Caco-2 (cell line): ENCODE measurements around the gene PCBP2. TPM values are rescaled to one million over a fixed set of nuclear protein-coding genes. Genes with fewer than 3 reads are reported as not detected.
"Not testable (repeated sequence)": the region's sequence is repeated elsewhere in the genome, so short reads cannot be mapped to it uniquely, and the experiment has no call there.

Experiments
- BruUV-seq: library from RNA; stranded (reverse); fragments of 400-500 nt; replicated peaks from 2 replicates; lab custom pipeline; 2021; lab: Mats Ljungman, UMichigan
- CTCF ChIA-PET: fragments of 300-600 bp; sonication (Branson Sonifier 250); formaldehyde crosslinking; loops from one replicate; lab custom pipeline; 2022; ENCODE audit warnings: antibody characterized with exemption; lab: Charles Lee
- POLR2A ChIA-PET: fragments of 300-600 bp; sonication (Branson Sonifier 250); formaldehyde crosslinking; loops from one replicate; lab custom pipeline; 2022; ENCODE audit warnings: antibody characterized with exemption; lab: Charles Lee
- DNase-seq, 2 experiments: peaks; one replicate each; pipeline versions ENCODE4 v3.0.0 to v3.0.0-alpha.2; 2020 to 2022
- H3K27me3 ChIP-seq: replicated peaks from 2 replicates; pipeline ENCODE4 v1.6.0; 2011; ENCODE audit warnings: low read length; ENCODE audit not compliant: control insufficient read depth, insufficient read depth
- H3K36me3 ChIP-seq: 2 replicates; pipeline ENCODE4 v1.5.1; 2011; ENCODE audit warnings: low read length; ENCODE audit not compliant: control insufficient read depth, insufficient read depth
- H3K4me1 ChIP-seq: fragments of 250-450 bp; sonication (Bioruptor Pico); 2 replicates; pipeline ENCODE4 v1.5.1; 2020; ENCODE audit warnings: mild to moderate bottlenecking
- H3K4me3 ChIP-seq: 2 replicates; pipeline ENCODE4 v1.5.1; 2011; ENCODE audit warnings: low read depth, mild to moderate bottlenecking, control low read depth, low read length
- H3K9me3 ChIP-seq: fragments of 250-450 bp; sonication (Bioruptor Pico); 2 replicates; pipeline ENCODE4 v1.5.1; 2020; ENCODE audit warnings: mild to moderate bottlenecking, moderate library complexity
- H3K27ac Mint-ChIP-seq: one replicate; pipeline ENCODE4 v1.8.0; 2022; ENCODE audit warnings: mixed read lengths; ENCODE audit not compliant: unreplicated experiment
- H3K27me3 Mint-ChIP-seq: one replicate; pipeline ENCODE4 v1.8.0; 2022; ENCODE audit warnings: mixed read lengths; ENCODE audit not compliant: insufficient read depth, unreplicated experiment
- H3K36me3 Mint-ChIP-seq: one replicate; pipeline ENCODE4 v1.8.0; 2022; ENCODE audit warnings: mild to moderate bottlenecking, mixed read lengths; ENCODE audit not compliant: insufficient read depth, unreplicated experiment
- H3K4me1 Mint-ChIP-seq: one replicate; pipeline ENCODE4 v1.8.0; 2022; ENCODE audit warnings: low read depth, mixed read lengths; ENCODE audit not compliant: unreplicated experiment
- H3K4me3 Mint-ChIP-seq: one replicate; pipeline ENCODE4 v1.8.0; 2022; ENCODE audit warnings: mild to moderate bottlenecking, moderate library complexity, mixed read lengths; ENCODE audit not compliant: unreplicated experiment
- H3K9me3 Mint-ChIP-seq: one replicate; pipeline ENCODE4 v1.8.0; 2022; ENCODE audit warnings: mixed read lengths; ENCODE audit not compliant: unreplicated experiment
- intact Hi-C: fragments of 100-400 bp; cut with micrococcal nuclease; formaldehyde crosslinking; loops from one replicate; pipeline ENCODE4 v1.10.0; 2022; ENCODE audit not compliant: unreplicated experiment
- total RNA-seq: library from RNA; stranded (reverse); gene quantifications from 2 replicates; pipeline ENCODE4 v1.2.3, GENCODE V29; 2022
- TF ChIP-seq, protein P1 (sequence below), 2 experiments: fragments of 200-600 bp in 1 of 2; IDR thresholded peaks; 1 replicate in 1 of 2; 2 replicates in 1 of 2; pipeline versions ENCODE4 v1.5.1 to v1.8.0; 2011 to 2022; ENCODE audit warnings: antibody characterized with exemption in 1 of 2, control low read depth in 1 of 2, inconsistent platforms in 1 of 2, low read depth in 1 of 2, low read length in 1 of 2, mild to moderate bottlenecking in 1 of 2, moderate library complexity in 1 of 2; ENCODE audit not compliant: insufficient read depth in 1 of 2, severe bottlenecking in 1 of 2, unreplicated experiment in 1 of 2

PCBP2 gene
- total RNA-seq, 1 experiment from 2014 or later: 1,143 TPM

DNA sequence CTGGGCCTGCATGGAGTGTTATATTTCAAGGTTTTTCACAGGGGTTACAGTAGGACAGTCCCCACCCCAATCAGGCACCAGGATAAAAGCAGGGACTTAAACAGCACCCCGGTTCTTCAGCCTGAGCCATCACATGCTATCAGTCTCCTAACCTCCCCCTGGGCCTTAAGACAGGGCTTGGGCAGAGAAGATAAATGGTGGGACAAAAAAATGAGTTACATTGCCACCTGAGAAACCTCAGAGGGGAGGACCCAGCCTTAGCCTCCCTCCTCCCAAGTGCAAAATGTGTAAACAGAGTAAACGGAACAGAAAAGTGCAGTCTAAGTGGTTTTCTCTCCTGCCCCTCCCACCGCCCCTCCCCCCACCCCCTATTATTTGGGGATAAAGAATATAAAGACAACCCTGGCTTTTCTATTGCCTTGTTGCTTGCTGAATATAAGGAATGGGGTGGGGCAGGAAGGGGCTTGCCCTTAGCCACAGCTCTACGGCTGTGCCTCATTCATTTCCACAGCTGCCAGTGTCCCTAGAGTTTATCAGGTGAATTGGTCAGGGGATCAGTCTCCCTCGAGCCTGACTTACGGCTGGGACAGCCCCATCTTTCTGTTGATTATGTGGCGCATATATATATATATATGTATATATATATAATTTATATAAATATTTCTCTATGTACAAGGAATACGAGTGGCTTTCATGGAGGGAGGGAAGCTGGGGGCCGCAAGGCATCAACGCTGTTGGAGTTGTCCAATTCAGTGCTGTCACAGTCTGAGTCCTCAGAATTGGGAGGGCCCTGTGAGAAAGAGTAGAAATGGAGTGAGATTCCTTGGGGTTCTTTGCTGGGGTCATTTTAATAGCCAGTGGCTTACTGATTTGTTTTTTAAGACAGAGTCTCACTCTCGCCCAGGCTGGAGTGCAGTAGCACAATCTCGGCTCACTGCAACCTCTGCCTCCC, 28.9 kb downstream of the PCBP2 start:
- Histone ChIP-seq H3K36me3 (peaks cover 8% of the 10 kb centered on the region), H3K4me3 (no peak overlapping the region), H3K27me3 (no peaks in the 10 kb centered on the region), H3K9me3 (no peaks in the 10 kb centered on the region), H3K4me1 (no peaks in the 10 kb centered on the region)
- peak in 1 of 2 experiments; percentile 9 for DNase-seq
- TF ChIP-seq, protein P1, sequence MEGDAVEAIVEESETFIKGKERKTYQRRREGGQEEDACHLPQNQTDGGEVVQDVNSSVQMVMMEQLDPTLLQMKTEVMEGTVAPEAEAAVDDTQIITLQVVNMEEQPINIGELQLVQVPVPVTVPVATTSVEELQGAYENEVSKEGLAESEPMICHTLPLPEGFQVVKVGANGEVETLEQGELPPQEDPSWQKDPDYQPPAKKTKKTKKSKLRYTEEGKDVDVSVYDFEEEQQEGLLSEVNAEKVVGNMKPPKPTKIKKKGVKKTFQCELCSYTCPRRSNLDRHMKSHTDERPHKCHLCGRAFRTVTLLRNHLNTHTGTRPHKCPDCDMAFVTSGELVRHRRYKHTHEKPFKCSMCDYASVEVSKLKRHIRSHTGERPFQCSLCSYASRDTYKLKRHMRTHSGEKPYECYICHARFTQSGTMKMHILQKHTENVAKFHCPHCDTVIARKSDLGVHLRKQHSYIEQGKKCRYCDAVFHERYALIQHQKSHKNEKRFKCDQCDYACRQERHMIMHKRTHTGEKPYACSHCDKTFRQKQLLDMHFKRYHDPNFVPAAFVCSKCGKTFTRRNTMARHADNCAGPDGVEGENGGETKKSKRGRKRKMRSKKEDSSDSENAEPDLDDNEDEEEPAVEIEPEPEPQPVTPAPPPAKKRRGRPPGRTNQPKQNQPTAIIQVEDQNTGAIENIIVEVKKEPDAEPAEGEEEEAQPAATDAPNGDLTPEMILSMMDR (IDR thresholded peaks at IDR 0.05; ENCODE audit: insufficient read depth in 1 of 2, low read depth in 1 of 2, low read length in 1 of 2, severe bottlenecking in 1 of 2, unreplicated experiment in 1 of 2): no peak
- intact Hi-C loops: no loop called here
- BruUV-seq: no TSS peak
- no peak overlapping the region for H3K27ac Mint-ChIP-seq
- H3K36me3 Mint-ChIP-seq: peaks cover 98% of the 10 kb centered on the region
- H3K4me3 Mint-ChIP-seq: no peak overlapping the region
- CTCF ChIA-PET: interaction anchor here (1.3 to 1.8 kb wide), 3 partner anchors 12 to 160 kb away, joined by 7 read pairs; partner anchors contain the start of gene AAAS
- H3K9me3 Mint-ChIP-seq: no peaks in the 10 kb centered on the region
- POLR2A ChIA-PET: interaction anchor here (1.3 kb wide), 1 partner anchor 20 kb away, joined by 6 read pairs; the partner anchor contains the start of gene TARBP2
- no peaks in the 10 kb centered on the region for H3K27me3 Mint-ChIP-seq
- H3K4me1 Mint-ChIP-seq: no peaks in the 10 kb centered on the region

DNA sequence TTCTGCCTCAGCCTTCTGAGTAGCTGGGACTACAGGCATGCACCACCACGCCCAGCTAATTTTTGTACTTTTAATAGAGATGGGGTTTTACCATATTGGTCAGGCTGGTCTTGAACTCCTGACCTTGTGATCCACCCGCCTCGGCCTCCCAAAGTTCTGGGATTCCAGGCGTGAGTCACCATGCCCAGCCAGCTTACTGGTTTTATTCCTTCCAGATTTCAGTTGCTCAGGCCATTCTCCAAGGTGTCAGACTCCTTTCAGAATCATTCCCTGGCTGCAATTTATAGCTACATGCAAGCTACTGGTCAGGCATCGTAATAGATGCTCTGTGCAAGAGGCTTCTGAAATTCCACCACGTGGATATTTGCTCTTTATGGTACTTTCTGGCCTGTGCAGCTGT, 29.6 kb downstream of the PCBP2 start:
- Mint-ChIP-seq H3K27ac (peak overlapping the region; percentile 46), H3K36me3 (peaks cover 98% of the 10 kb centered on the region)
- H3K4me1 Mint-ChIP-seq, H3K9me3 ChIP-seq, BruUV-seq, H3K4me3 Mint-ChIP-seq, H3K4me3 ChIP-seq, H3K9me3 Mint-ChIP-seq, H3K27me3 Mint-ChIP-seq, DNase-seq, intact Hi-C loops, H3K27me3 ChIP-seq, H3K4me1 ChIP-seq, H3K36me3 ChIP-seq: not testable (repeated sequence)
- POLR2A ChIA-PET: interaction anchor here (1.1 to 1.3 kb wide), 2 partner anchors 11 to 20 kb away, joined by 4 to 6 read pairs; partner anchors contain the start of gene TARBP2
- CTCF ChIA-PET: interaction anchor here (0.5 to 1.8 kb wide), 8 partner anchors 9 to 204 kb away, joined by 3 to 9 read pairs (median 7); partner anchors contain the start of genes AAAS and TARBP2

DNA sequence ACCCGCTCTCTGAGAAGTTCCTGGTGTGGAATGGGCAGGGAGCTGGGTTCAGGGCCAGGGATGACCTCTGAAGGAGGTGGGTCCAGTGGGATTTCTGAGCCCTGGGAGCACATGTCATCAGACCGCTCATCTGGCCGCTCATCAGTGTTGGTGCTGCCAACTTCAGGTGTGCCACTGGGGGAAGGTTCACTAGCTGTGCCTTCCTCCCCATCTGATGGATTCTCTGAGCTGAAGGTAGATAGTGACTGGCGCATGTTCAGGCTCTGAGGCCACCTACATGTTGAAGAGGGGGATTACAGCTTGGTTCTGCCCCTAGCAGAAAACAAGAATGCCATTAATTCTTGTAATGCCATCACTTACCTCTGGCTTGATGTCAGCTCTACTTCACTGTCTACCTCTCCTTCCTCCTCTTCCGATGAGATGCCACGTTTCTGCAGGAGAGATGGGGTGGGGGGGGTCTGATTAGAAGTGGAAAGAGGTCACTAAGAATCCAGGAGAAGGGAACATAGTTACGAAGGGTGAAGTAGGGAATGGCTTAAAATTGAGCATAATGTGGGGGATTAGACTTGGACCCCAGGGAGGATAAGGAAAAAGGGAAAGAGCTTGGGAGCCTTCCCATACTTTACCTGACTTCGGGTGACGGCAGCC, 30.2 kb downstream of the PCBP2 start:
- Mint-ChIP-seq H3K9me3 (no peaks in the 10 kb centered on the region), H3K4me1 (no peaks in the 10 kb centered on the region), H3K27ac (peak overlapping the region; percentile 46), H3K27me3 (no peaks in the 10 kb centered on the region), H3K36me3 (peaks cover 98% of the 10 kb centered on the region), H3K4me3 (peak overlapping the region; percentile 10)
- H3K27me3 ChIP-seq: no peaks in the 10 kb centered on the region
- intact Hi-C loops: loop anchor here (1.0 kb wide), 1 partner anchor 26 kb away; no protein-coding TSS in a partner anchor
- H3K4me3 ChIP-seq: no peak overlapping the region
- H3K4me1 ChIP-seq: no peaks in the 10 kb centered on the region
- TF ChIP-seq, protein P1 (IDR thresholded peaks at IDR 0.05; ENCODE audit: insufficient read depth in 1 of 2, low read depth in 1 of 2, low read length in 1 of 2, severe bottlenecking in 1 of 2, unreplicated experiment in 1 of 2): peak; percentile 21 to 46
- DNase-seq: peak; percentile 37 to 38
- POLR2A ChIA-PET: interaction anchor here (1.1 to 1.3 kb wide), 2 partner anchors 10 to 19 kb away, joined by 4 to 6 read pairs; partner anchors contain the start of gene TARBP2
- no peaks in the 10 kb centered on the region for H3K9me3 ChIP-seq
- H3K36me3 ChIP-seq: peaks cover 9% of the 10 kb centered on the region
- no TSS peak for BruUV-seq
- CTCF ChIA-PET: interaction anchor here (0.5 to 1.8 kb wide), 10 partner anchors 10 to 204 kb away, joined by 3 to 9 read pairs (median 7); partner anchors contain the start of genes AAAS, MAP3K12 and TARBP2
